ENCODE results near the gene BID.

BID gene

GRCh38 chr22:17783773-17784480 is 9.7 kb upstream of the BID start:
- DNase-seq (ENCODE audit: low spot score), result no peak

GRCh38 chr22:17783312-17783711 is 9.0 kb upstream of the BID start:
- DNase-seq (ENCODE audit: low spot score), result no peak

GRCh38 chr22:17782621-17783020 is 8.4 kb upstream of the BID start:
- DNase-seq (ENCODE audit: low spot score), result no peak

- DNase-seq (ENCODE audit: low spot score), result no peak
These were observed 7.9 kb upstream of the BID start for GRCh38 chr22:17782158-17782557.

GRCh38 chr22:17781319-17782031 is 7.2 kb upstream of the BID start:
- peak; percentile 94 for DNase-seq (ENCODE audit: low spot score)

GRCh38 chr22:17780741-17781318 is 6.6 kb upstream of the BID start:
- no peak for DNase-seq (ENCODE audit: low spot score)

GRCh38 chr22:17780116-17780740 is 6.0 kb upstream of the BID start:
- no peak for DNase-seq (ENCODE audit: low spot score)

- DNase-seq (ENCODE audit: low spot score), result no peak
These were observed 5.2 kb upstream of the BID start for GRCh38 chr22:17779286-17780115.

GRCh38 chr22:17778412-17778976 is 4.2 kb upstream of the BID start:
- no peak for DNase-seq (ENCODE audit: low spot score)

- DNase-seq (ENCODE audit: low spot score), result no peak
These were observed 3.4 kb upstream of the BID start for GRCh38 chr22:17777717-17778044.

GRCh38 chr22:17777005-17777716 is 2.9 kb upstream of the BID start:
- no peak for DNase-seq (ENCODE audit: low spot score)

- no peak for DNase-seq (ENCODE audit: low spot score)
These were observed 1.7 kb upstream of the BID start for GRCh38 chr22:17775781-17776465.

GRCh38 chr22:17774926-17775685 is 837 bp upstream of the BID start:
- no peak for DNase-seq (ENCODE audit: low spot score)

GRCh38 chr22:17773606-17774205 is 563 bp downstream of the BID start:
- DNase-seq (ENCODE audit: low spot score), result peak; percentile 62

GRCh38 chr22:17772958-17773605 is 1.2 kb downstream of the BID start:
- DNase-seq (ENCODE audit: low spot score), result no peak

GRCh38 chr22:17772249-17772957 is 1.9 kb downstream of the BID start:
- DNase-seq (ENCODE audit: low spot score), result no peak

- no peak for DNase-seq (ENCODE audit: low spot score)
These were observed 3.8 kb downstream of the BID start for GRCh38 chr22:17770180-17771077.

All from AG20443 (cell line).